Astrocyte (in vitro differentiated cells and primary cell): ENCODE data around the gene ICAM1.

Experiments
- EZH2 ChIP-seq: IDR thresholded peaks from 2 replicates; pipeline ENCODE4 v1.6.1; 2012; ENCODE audit warnings: mild to moderate bottlenecking, low read length, inconsistent platforms; ENCODE audit not compliant: insufficient read depth
- TF ChIP-seq, protein P1 (sequence below): IDR thresholded peaks from 2 replicates; pipeline ENCODE4 v1.5.1; 2011; ENCODE audit warnings: low read depth, mild to moderate bottlenecking, inconsistent platforms, low read length, moderate library complexity; ENCODE audit not compliant: insufficient read depth

DNA sequence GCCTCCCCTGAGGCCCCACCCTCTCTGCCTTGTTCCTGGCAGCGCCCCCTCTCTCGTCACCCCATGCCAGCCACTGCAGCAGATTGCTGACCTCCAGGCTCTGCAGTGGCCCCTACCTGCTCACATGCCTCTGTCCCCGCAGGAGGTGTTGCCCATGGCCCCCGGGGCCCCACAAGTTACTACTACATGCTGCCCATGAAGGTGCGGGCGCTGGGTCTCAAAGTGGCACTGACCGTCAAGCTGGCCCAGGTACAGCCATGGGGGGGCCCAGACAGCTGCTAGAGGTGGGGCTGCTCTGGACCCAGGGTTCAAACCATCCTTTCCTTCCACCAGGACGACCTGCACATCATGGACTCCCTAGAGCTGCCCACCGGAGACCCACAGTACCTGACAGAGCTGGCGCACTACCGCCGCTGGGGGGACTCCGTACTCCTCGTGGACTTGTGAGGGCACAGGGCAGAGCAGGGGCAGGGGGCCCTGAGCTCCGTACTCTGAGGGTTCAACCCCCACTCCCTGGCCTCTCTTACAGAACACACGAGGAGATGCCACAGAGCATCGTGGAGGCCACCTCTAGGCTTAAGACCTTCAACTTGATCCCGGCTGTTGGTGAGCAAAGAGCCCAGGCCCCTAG is 12.7 kb upstream of the ICAM1 start:
- TF ChIP-seq, protein P1, sequence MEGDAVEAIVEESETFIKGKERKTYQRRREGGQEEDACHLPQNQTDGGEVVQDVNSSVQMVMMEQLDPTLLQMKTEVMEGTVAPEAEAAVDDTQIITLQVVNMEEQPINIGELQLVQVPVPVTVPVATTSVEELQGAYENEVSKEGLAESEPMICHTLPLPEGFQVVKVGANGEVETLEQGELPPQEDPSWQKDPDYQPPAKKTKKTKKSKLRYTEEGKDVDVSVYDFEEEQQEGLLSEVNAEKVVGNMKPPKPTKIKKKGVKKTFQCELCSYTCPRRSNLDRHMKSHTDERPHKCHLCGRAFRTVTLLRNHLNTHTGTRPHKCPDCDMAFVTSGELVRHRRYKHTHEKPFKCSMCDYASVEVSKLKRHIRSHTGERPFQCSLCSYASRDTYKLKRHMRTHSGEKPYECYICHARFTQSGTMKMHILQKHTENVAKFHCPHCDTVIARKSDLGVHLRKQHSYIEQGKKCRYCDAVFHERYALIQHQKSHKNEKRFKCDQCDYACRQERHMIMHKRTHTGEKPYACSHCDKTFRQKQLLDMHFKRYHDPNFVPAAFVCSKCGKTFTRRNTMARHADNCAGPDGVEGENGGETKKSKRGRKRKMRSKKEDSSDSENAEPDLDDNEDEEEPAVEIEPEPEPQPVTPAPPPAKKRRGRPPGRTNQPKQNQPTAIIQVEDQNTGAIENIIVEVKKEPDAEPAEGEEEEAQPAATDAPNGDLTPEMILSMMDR: no peak
- TF ChIP-seq EZH2: no peak
